Measurements from ENCODE around the gene C10orf62. TPM values are rescaled to one million over a fixed set of nuclear protein-coding genes. Genes with fewer than 3 reads are reported as not detected.

The C10orf62 gene
- total and polyA plus RNA-seq, 2 of the 13 experiments (the other 11 are each of a cell fraction or from before 2014, with no cell fraction given) = 0.61 to 1.6 TPM

DNA sequence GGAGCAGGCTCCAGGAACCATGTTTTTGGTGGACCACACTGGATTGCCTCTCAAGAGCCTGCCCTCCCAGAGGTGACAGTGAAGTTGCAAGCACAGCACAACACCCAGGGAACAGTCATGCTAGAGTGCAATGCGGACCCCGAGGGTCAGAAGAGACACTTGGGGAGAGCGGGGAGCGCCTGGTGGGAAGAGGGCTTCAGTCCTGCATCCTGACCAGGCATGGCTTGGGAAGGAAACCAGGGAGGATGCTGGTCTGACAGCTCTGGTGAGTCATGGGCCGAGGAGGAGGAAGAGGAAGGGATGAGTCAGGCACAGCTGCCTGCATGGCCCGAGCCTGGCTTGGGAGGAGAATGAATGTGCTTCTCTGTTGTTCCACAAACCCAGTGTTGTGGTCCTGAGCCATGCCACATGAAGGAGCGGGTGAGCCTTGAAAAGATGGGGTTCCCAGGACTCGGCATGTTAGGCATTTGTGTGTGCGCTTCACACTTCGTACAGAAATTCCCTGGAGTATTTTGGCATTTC is 46.4 kb upstream of the C10orf62 start:
- ChIA-PET POLR2A (interaction anchor here (1.3 kb wide), 1 partner anchor 41 kb away, joined by 3 read pairs; the partner anchor contains the start of gene HOGA1), CTCF (ENCODE audit: low intra/inter-chr PET ratio, low total read pairs) (no interaction called here)
- in situ Hi-C loops (cut with HindIII; ENCODE audit: extremely low pct_ligation_motif_present, low pct_unique_long_range_greater_than_20kb) = no loop called here
- no TSS peak for BruUV-seq (replicated peaks)
- H3K27ac ChIP-seq (ENCODE audit: extremely low read length, insufficient read depth, low read length) = no peak overlapping the region
- H3K27me3 ChIP-seq (ENCODE audit: control insufficient read depth in 1 of 2, insufficient read depth in 2 of 2, low read length in 2 of 2) = no peaks in the 10 kb centered on the region
- no peak overlapping the region for H3K4me3 ChIP-seq (replicated peaks in 1 of 3; ENCODE audit: insufficient read depth in 1 of 3, low read depth in 2 of 3, low read length in 3 of 3)
- ATAC-seq (peak; percentile 78), FAIRE-seq (no peak), DNase-seq (ENCODE audit: low spot score) (peak; percentile 50)
- no peaks in the 10 kb centered on the region for H4K20me1 ChIP-seq (ENCODE audit: insufficient read depth, low read length)
- no peaks in the 10 kb centered on the region for H3K36me3 ChIP-seq (replicated peaks in 1 of 2; ENCODE audit: control insufficient read depth in 1 of 2, insufficient read depth in 2 of 2, low read length in 2 of 2)
- H3K79me2 ChIP-seq (ENCODE audit: insufficient read depth, low read length) = no peaks in the 10 kb centered on the region
- intact Hi-C loops (cut with micrococcal nuclease; ENCODE audit: unreplicated experiment) = no loop called here
- H3K9ac ChIP-seq (ENCODE audit: insufficient read depth, low read depth, low read length) = no peak overlapping the region
- no peaks in the 10 kb centered on the region for H3K9me3 ChIP-seq (ENCODE audit: low read length)
- H3K4me2 ChIP-seq (ENCODE audit: low read depth, low read length) = no peak overlapping the region
- no peak overlapping the region for H2AFZ ChIP-seq (ENCODE audit: low read length)
- H3K4me1 ChIP-seq (ENCODE audit: insufficient read depth, low read length) = peaks cover 17% of the 10 kb centered on the region
- WGBS (ENCODE audit: low lambda C conversion rate) = 78% methylated on average over 9 of the region's 10 CpGs
- TF ChIP-seq SP5 (CRISPR knock-in tag; IDR thresholded peaks at IDR 0.05; ENCODE audit: borderline replicate concordance, low read depth) = no peak
- no peak for TF ChIP-seq TBL1XR1 (IDR thresholded peaks at IDR 0.05; ENCODE audit: borderline replicate concordance, low read length, partially characterized antibody)
- peak; percentile 80 for TF ChIP-seq ZNF263 (CRISPR knock-in tag; IDR thresholded peaks at IDR 0.05)
- TF ChIP-seq STAG1 (CRISPR knock-in tag; IDR thresholded peaks at IDR 0.05) = no peak
- TF ChIP-seq, protein P1, sequence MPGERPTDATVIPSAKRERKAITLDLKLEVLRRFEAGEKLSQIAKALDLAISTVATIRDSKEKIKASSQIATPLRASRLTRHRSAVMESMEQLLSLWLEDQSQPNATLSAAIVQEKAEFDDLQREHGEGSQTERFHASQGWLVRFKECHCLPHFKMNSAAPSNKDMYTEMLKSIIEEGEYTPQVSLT (CRISPR knock-in tag; IDR thresholded peaks at IDR 0.05; ENCODE audit: borderline replicate concordance, low read depth) = no peak
- no peak for TF ChIP-seq ZNF777 (CRISPR knock-in tag; IDR thresholded peaks at IDR 0.05)
- TF ChIP-seq CBFB (CRISPR knock-in tag; IDR thresholded peaks at IDR 0.05) = no peak
- TF ChIP-seq LCORL (IDR thresholded peaks at IDR 0.05) = no peak
- no peak for TF ChIP-seq LCORL (CRISPR knock-in tag; IDR thresholded peaks at IDR 0.05)
- TF ChIP-seq, protein P2, sequence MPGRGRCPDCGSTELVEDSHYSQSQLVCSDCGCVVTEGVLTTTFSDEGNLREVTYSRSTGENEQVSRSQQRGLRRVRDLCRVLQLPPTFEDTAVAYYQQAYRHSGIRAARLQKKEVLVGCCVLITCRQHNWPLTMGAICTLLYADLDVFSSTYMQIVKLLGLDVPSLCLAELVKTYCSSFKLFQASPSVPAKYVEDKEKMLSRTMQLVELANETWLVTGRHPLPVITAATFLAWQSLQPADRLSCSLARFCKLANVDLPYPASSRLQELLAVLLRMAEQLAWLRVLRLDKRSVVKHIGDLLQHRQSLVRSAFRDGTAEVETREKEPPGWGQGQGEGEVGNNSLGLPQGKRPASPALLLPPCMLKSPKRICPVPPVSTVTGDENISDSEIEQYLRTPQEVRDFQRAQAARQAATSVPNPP (CRISPR knock-in tag; IDR thresholded peaks at IDR 0.05) = no peak
- peak; percentile 94 for TF ChIP-seq FOSL2 (CRISPR knock-in tag; IDR thresholded peaks at IDR 0.05)
- no peak for TF ChIP-seq RAD21 (CRISPR knock-in tag; IDR thresholded peaks at IDR 0.05)
- TF ChIP-seq, protein P3, sequence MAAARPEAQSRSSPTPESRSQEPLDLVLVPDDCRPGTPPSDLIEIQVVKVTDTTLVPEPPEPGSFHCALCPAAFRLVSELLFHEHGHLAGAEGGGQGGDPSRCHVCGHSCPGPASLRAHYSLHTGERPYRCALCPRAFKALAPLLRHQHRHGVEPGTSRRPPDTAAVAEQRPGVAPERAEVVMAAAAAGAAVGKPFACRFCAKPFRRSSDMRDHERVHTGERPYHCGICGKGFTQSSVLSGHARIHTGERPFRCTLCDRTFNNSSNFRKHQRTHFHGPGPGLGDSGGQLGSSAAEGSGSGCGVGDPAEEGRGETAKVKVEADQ (CRISPR knock-in tag; IDR thresholded peaks at IDR 0.05; ENCODE audit: borderline replicate concordance) = no peak
- no peak for TF ChIP-seq ZNF850 (CRISPR knock-in tag; conservative IDR thresholded peaks at IDR 0.05)
- TF ChIP-seq, protein P4, sequence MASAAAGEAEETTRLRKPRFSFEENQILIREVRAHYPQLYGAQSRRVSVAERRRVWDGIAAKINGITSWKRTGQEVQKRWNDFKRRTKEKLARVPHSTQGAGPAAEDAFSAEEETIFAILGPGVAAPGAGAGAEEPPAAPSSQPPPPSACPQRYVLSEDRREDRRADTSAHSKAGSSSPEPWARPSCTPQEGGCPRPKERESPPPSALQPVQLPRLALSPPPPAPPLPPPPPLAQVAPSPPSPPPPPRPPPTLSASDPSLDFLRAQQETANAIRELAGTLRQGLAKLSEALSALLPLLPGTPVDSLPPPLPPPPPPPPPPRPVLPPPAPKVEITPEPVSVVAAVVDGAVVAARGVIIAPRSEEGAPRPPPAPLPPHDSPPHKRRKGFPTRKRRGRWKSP (CRISPR knock-in tag; IDR thresholded peaks at IDR 0.05) = no peak
- TF ChIP-seq XRCC5 (optimal IDR thresholded peaks at IDR 0.05; ENCODE audit: low read length) = peak; percentile 25
- no peak for TF ChIP-seq ZNF629 (CRISPR knock-in tag; conservative IDR thresholded peaks at IDR 0.05)
- TF ChIP-seq ZNF549 (CRISPR knock-in tag; IDR thresholded peaks at IDR 0.05) = no peak
- TF ChIP-seq, protein P5, sequence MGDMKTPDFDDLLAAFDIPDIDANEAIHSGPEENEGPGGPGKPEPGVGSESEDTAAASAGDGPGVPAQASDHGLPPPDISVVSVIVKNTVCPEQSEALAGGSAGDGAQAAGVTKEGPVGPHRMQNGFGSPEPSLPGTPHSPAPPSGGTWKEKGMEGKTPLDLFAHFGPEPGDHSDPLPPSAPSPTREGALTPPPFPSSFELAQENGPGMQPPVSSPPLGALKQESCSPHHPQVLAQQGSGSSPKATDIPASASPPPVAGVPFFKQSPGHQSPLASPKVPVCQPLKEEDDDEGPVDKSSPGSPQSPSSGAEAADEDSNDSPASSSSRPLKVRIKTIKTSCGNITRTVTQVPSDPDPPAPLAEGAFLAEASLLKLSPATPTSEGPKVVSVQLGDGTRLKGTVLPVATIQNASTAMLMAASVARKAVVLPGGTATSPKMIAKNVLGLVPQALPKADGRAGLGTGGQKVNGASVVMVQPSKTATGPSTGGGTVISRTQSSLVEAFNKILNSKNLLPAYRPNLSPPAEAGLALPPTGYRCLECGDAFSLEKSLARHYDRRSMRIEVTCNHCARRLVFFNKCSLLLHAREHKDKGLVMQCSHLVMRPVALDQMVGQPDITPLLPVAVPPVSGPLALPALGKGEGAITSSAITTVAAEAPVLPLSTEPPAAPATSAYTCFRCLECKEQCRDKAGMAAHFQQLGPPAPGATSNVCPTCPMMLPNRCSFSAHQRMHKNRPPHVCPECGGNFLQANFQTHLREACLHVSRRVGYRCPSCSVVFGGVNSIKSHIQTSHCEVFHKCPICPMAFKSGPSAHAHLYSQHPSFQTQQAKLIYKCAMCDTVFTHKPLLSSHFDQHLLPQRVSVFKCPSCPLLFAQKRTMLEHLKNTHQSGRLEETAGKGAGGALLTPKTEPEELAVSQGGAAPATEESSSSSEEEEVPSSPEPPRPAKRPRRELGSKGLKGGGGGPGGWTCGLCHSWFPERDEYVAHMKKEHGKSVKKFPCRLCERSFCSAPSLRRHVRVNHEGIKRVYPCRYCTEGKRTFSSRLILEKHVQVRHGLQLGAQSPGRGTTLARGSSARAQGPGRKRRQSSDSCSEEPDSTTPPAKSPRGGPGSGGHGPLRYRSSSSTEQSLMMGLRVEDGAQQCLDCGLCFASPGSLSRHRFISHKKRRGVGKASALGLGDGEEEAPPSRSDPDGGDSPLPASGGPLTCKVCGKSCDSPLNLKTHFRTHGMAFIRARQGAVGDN (CRISPR knock-in tag; IDR thresholded peaks at IDR 0.05) = peak; percentile 47
- no peak for TF ChIP-seq RFX1 (IDR thresholded peaks at IDR 0.05)
